ENCODE results near the gene SMTNL1. TPM values are rescaled to one million over a fixed set of nuclear protein-coding genes. Genes with fewer than 3 reads are reported as not detected.

SMTNL1 gene
- total RNA-seq, 1 donor from 2014 or later = not detected

- Mint-ChIP-seq H3K9me3 (ENCODE audit: low read depth) (no peaks in the 10 kb centered on the region), H3K36me3 (ENCODE audit: low read depth) (no peaks in the 10 kb centered on the region), H3K4me3 (ENCODE audit: unreplicated experiment) (peak overlapping the region; percentile 36), H3K27me3 (ENCODE audit: low read depth) (no peaks in the 10 kb centered on the region), H3K4me1 (ENCODE audit: low read depth) (peaks cover 32% of the 10 kb centered on the region), H3K27ac (ENCODE audit: unreplicated experiment) (peak overlapping the region; percentile 45)
- TF ChIP-seq CTCF (IDR thresholded peaks at IDR 0.05) = no peak
- no peak for DNase-seq (ENCODE audit: low spot score)
Measured at GRCh38 chr11:57566005-57566904, 28.9 kb downstream of the SMTNL1 start.

GRCh38 chr11:57566905-57567514 lies 29.6 kb downstream of the SMTNL1 start:
- DNase-seq (ENCODE audit: low spot score) = no peak
- TF ChIP-seq CTCF (IDR thresholded peaks at IDR 0.05) = no peak
- peaks cover 32% of the 10 kb centered on the region for H3K4me1 Mint-ChIP-seq (ENCODE audit: low read depth)
- H3K36me3 Mint-ChIP-seq (ENCODE audit: low read depth) = no peaks in the 10 kb centered on the region
- H3K9me3 Mint-ChIP-seq (ENCODE audit: low read depth) = no peaks in the 10 kb centered on the region
- peak overlapping the region; percentile 91 for H3K4me3 Mint-ChIP-seq (ENCODE audit: unreplicated experiment)
- H3K27ac Mint-ChIP-seq (ENCODE audit: unreplicated experiment) = peak overlapping the region; percentile 41
- H3K27me3 Mint-ChIP-seq (ENCODE audit: low read depth) = no peaks in the 10 kb centered on the region

GRCh38 chr11:57567515-57568329 lies 30.3 kb downstream of the SMTNL1 start, which contains the start of gene UBE2L6:
UBE2L6 (minus strand) TSS chr11:57567672; CDS start chr11:57567611, 61 bp downstream.
- Mint-ChIP-seq H3K27me3 (ENCODE audit: low read depth) (no peaks in the 10 kb centered on the region), H3K4me1 (ENCODE audit: low read depth) (peaks cover 32% of the 10 kb centered on the region), H3K27ac (ENCODE audit: unreplicated experiment) (peak within 1 kb of the TSS; percentile 61), H3K36me3 (ENCODE audit: low read depth) (no peaks in the 10 kb centered on the region), H3K9me3 (ENCODE audit: low read depth) (no peaks in the 10 kb centered on the region), H3K4me3 (ENCODE audit: unreplicated experiment) (peak within 1 kb of the TSS; percentile 91)
- TF ChIP-seq CTCF (IDR thresholded peaks at IDR 0.05) = peak; percentile 98
- no peak for DNase-seq (ENCODE audit: low spot score)

GRCh38 chr11:57568330-57568766 lies 31.0 kb downstream of the SMTNL1 start:
- Mint-ChIP-seq H3K4me1 (ENCODE audit: low read depth) (peaks cover 32% of the 10 kb centered on the region), H3K27ac (ENCODE audit: unreplicated experiment) (peak overlapping the region; percentile 61), H3K36me3 (ENCODE audit: low read depth) (no peaks in the 10 kb centered on the region), H3K4me3 (ENCODE audit: unreplicated experiment) (peak overlapping the region; percentile 91), H3K27me3 (ENCODE audit: low read depth) (no peaks in the 10 kb centered on the region), H3K9me3 (ENCODE audit: low read depth) (no peaks in the 10 kb centered on the region)
- TF ChIP-seq CTCF (IDR thresholded peaks at IDR 0.05) = peak; percentile 44
- DNase-seq (ENCODE audit: low spot score) = no peak

- Mint-ChIP-seq H3K27me3 (ENCODE audit: low read depth) (peaks cover 12% of the 10 kb centered on the region), H3K4me1 (ENCODE audit: low read depth) (peaks cover 23% of the 10 kb centered on the region), H3K9me3 (ENCODE audit: low read depth) (no peaks in the 10 kb centered on the region), H3K4me3 (ENCODE audit: unreplicated experiment) (no peak overlapping the region), H3K27ac (ENCODE audit: unreplicated experiment) (no peak overlapping the region), H3K36me3 (ENCODE audit: low read depth) (no peaks in the 10 kb centered on the region)
- DNase-seq (ENCODE audit: low spot score) = no peak
- TF ChIP-seq CTCF (IDR thresholded peaks at IDR 0.05) = no peak
Measured at GRCh38 chr11:57571606-57572005, 34.2 kb downstream of the SMTNL1 start.

Data from chondrocyte (in vitro differentiated cells).